ENCODE measurements around the gene PPP6R1.
A peak's percentile ranks its signal among the peaks of the same experiment; 100 is the strongest.

Gene PPP6R1

GRCh38 chr19:55198651-55199050, 60.2 kb downstream of the PPP6R1 start:
- no peak for DNase-seq (ENCODE audit: low read depth)
- TF ChIP-seq CTCF (IDR thresholded peaks at IDR 0.05; ENCODE audit: low read length, missing control alignments) = no peak
- no peak overlapping the region for H3K4me3 ChIP-seq (replicated peaks; ENCODE audit: low read depth, low read length)

GRCh38 chr19:55197528-55197927, 61.3 kb downstream of the PPP6R1 start:
- H3K4me3 ChIP-seq (replicated peaks; ENCODE audit: low read depth, low read length) = no peak overlapping the region
- no peak for DNase-seq (ENCODE audit: low read depth)
- TF ChIP-seq CTCF (IDR thresholded peaks at IDR 0.05; ENCODE audit: low read length, missing control alignments) = no peak

DNA sequence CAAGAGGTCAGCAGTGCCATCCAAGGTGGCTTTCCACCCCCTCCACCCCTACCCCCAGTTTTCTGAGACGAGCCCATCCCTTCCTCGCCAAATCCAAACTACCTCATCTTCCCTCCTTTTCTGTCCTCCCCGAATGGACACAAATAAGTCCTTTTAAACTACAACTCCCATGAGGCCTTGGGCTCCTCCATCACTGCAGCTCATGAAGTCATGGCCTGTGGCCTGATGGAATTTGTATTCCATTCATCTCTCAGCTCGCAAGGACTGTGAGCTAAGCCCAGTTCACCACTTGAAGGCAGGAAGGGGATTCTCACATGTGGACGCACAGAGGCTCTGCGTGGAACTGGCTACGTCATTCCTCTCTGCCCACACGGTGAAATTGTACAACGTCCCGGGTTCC, 62.0 kb downstream of the PPP6R1 start:
- TF ChIP-seq CTCF (IDR thresholded peaks at IDR 0.05; ENCODE audit: low read length, missing control alignments) = no peak
- DNase-seq (ENCODE audit: low read depth) = no peak

DNA sequence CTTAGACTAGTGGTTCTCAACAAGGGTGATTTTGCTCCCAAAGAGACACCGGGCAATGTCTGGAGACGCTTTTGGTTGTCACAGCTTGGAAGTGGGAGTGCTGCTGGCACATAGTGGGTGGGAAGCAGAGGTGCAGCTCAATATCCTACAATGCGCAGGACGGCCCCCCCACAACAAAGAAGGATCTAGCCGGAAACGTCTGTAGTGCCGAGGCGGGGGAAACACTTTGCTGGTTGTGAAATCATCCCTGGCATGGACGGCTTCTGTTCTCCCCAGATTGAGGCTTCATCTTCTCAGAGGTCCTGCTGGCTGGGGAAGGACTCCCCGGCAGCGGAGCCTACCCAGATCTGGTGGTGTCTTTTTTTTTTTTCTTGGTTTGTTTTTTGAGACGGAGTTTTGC, 65.3 kb downstream of the PPP6R1 start:
- TF ChIP-seq CTCF (IDR thresholded peaks at IDR 0.05; ENCODE audit: low read length, missing control alignments) = no peak
- H3K4me3 ChIP-seq (replicated peaks; ENCODE audit: low read depth, low read length) = no peak overlapping the region
- no peak for DNase-seq (ENCODE audit: low read depth)

More for the DNA sequence above, 62.0 kb downstream of the PPP6R1 start:
- H3K4me3 ChIP-seq (replicated peaks; ENCODE audit: low read depth, low read length) = no peak overlapping the region

- H3K4me3 ChIP-seq (replicated peaks; ENCODE audit: low read depth, low read length) = no peak overlapping the region
- TF ChIP-seq CTCF (IDR thresholded peaks at IDR 0.05; ENCODE audit: low read length, missing control alignments) = no peak
- peak; percentile 99 for DNase-seq (ENCODE audit: low read depth)
Measured at GRCh38 chr19:55189403-55189835, 69.4 kb downstream of the PPP6R1 start.

- no peak overlapping the region for H3K4me3 ChIP-seq (replicated peaks; ENCODE audit: low read depth, low read length)
- no peak for TF ChIP-seq CTCF (IDR thresholded peaks at IDR 0.05; ENCODE audit: low read length, missing control alignments)
- peak; percentile 53 for DNase-seq (ENCODE audit: low read depth)
Measured at GRCh38 chr19:55188625-55189024, 70.2 kb downstream of the PPP6R1 start.

GRCh38 chr19:55186080-55186479, 72.7 kb downstream of the PPP6R1 start:
- H3K4me3 ChIP-seq (replicated peaks; ENCODE audit: low read depth, low read length) = no peak overlapping the region
- TF ChIP-seq CTCF (IDR thresholded peaks at IDR 0.05; ENCODE audit: low read length, missing control alignments) = no peak
- DNase-seq (ENCODE audit: low read depth) = no peak

Measured in fibroblast of pulmonary artery (primary cell).